ENCODE data around the gene SH3RF3.

The SH3RF3 gene

DNA sequence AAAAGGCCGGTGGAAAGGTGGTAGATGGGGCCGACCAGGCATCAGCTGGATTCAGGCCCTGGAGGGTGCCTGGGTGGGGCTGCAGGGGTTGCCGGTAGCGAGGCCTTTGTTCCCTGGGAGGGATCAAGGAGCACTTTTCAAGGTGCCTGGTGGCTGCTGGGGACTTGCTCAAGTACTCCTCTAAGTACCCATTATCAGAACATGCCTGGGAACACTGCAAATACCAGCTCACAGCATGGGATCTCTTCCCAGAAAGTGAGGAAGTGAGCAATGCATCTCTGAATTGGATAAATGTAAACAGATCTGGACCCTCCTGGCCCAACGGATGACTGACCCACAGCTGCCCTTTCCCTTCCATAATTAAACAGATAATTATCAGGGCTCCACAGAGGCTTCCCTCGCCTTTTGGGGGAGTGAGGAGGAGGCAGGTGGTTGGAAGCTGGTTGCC is 210.5 kb downstream of the SH3RF3 start:
- 80 to 98% methylated on average over 2 to 4 of the region's 6 CpGs for WGBS, 2 experiments (ENCODE audit: insufficient coverage in 2 of 2)
- Histone ChIP-seq H3K4me1 (ENCODE audit: control insufficient read depth, insufficient read depth, low read length, poor library complexity, severe bottlenecking) (peaks cover 11% of the 10 kb centered on the region), H3K9me3 (ENCODE audit: control insufficient read depth, low read length) (no peaks in the 10 kb centered on the region), H3K4me3 (ENCODE audit: extremely low read depth, insufficient read depth, low read length, poor library complexity, severe bottlenecking) (no peak overlapping the region), H3K27ac (ENCODE audit: low read depth, low read length, severe bottlenecking) (no peak overlapping the region), H3K36me3 (ENCODE audit: control insufficient read depth, insufficient read depth, low read length) (no peaks in the 10 kb centered on the region)

DNA sequence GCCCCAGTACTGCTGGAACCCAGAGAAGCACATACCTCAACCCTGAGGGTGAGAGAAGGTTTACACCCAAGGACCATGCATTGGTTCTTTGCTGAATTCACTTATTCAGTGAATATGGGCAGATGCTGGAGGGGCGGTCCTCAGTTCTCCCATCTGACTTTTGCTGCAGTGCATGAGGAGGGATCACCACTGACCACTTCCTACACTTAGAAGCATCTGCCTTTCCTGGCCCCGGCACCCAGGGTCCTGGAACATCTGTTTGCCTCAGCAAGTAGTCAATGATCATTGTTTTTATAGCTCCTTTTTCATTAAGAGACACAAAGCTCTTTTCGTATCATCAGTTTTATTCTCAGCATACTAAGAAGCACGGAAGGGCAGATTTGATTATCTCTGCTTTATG is 211.4 kb downstream of the SH3RF3 start:
- H3K27ac ChIP-seq (ENCODE audit: low read depth, low read length, severe bottlenecking): no peak overlapping the region
- H3K36me3 ChIP-seq (ENCODE audit: control insufficient read depth, insufficient read depth, low read length): no peaks in the 10 kb centered on the region
- H3K9me3 ChIP-seq (ENCODE audit: control insufficient read depth, low read length): no peaks in the 10 kb centered on the region
- H3K4me3 ChIP-seq (ENCODE audit: extremely low read depth, insufficient read depth, low read length, poor library complexity, severe bottlenecking): no peak overlapping the region
- WGBS, 2 experiments (ENCODE audit: insufficient coverage in 2 of 2): 90 to 100% methylated on average over 3 to 4 of the region's 4 CpGs
- peaks cover 9% of the 10 kb centered on the region for H3K4me1 ChIP-seq (ENCODE audit: control insufficient read depth, insufficient read depth, low read length, poor library complexity, severe bottlenecking)

GRCh38 chr2:109341355-109342255 is 212.6 kb downstream of the SH3RF3 start:
- Histone ChIP-seq H3K4me3 (ENCODE audit: extremely low read depth, insufficient read depth, low read length, poor library complexity, severe bottlenecking) (no peak overlapping the region), H3K9me3 (ENCODE audit: control insufficient read depth, low read length) (no peaks in the 10 kb centered on the region), H3K36me3 (ENCODE audit: control insufficient read depth, insufficient read depth, low read length) (no peaks in the 10 kb centered on the region), H3K4me1 (ENCODE audit: control insufficient read depth, insufficient read depth, low read length, poor library complexity, severe bottlenecking) (no peaks in the 10 kb centered on the region), H3K27ac (ENCODE audit: low read depth, low read length, severe bottlenecking) (no peak overlapping the region)
- 96% methylated on average over 6 to 7 of the region's 7 CpGs for WGBS, 2 experiments (ENCODE audit: insufficient coverage in 2 of 2)

DNA sequence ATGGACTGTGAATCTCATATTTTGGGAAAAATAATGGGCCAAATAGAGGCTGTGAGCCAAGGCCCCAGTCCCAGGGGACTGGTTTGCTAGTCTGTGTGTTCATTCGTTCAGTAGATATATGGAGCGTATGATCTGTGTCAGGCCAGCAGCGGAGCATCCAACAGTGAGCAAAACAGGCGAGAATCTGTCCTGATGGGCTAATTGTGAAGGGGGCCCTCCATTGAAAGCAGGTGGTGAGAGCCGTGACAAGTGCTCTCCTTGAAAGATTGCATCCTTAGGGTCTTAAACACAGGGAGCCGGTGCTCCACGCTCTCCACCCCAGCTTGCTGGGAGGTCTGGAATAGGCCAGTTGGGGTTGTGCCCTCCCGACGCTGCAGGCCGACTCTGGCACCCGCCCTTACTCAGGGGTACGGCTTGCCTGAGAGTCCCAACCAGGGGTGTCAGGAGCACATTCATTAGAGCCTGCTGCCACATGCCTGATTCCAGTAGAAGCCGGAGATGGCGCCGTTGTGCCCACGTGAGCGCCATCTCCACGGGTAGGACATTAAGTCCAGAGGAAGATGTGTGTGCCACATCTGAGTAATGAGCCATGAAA is 213.3 kb downstream of the SH3RF3 start:
- 94 to 96% methylated on average over 16 to 17 of the region's 18 CpGs for WGBS, 2 experiments (ENCODE audit: insufficient coverage in 2 of 2)
- no peak overlapping the region for H3K4me3 ChIP-seq (ENCODE audit: extremely low read depth, insufficient read depth, low read length, poor library complexity, severe bottlenecking)
- H3K4me1 ChIP-seq (ENCODE audit: control insufficient read depth, insufficient read depth, low read length, poor library complexity, severe bottlenecking): no peaks in the 10 kb centered on the region
- H3K27ac ChIP-seq (ENCODE audit: low read depth, low read length, severe bottlenecking): no peak overlapping the region
- H3K9me3 ChIP-seq (ENCODE audit: control insufficient read depth, low read length): no peaks in the 10 kb centered on the region
- H3K36me3 ChIP-seq (ENCODE audit: control insufficient read depth, insufficient read depth, low read length): no peaks in the 10 kb centered on the region

DNA sequence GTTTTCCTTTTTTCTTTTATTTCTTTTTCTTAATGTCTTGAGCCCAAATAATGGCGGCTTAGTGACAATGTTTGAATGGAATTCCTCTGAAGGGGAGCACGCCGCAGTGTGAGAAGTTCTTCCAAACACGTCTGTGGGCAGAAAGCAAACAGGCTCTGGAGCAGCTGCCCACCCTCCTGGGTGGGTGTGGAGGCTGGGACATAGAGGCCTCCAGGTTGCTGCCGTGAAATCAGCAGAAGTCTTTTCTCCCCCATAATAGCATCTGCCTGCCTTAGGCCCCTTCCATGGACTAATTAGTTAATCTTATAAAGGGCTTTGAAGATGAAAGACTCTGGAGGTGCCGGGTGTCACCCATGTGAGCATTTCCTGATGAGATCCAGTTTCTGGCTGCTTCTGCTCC is 213.9 kb downstream of the SH3RF3 start:
- H3K9me3 ChIP-seq (ENCODE audit: control insufficient read depth, low read length): no peaks in the 10 kb centered on the region
- H3K4me3 ChIP-seq (ENCODE audit: extremely low read depth, insufficient read depth, low read length, poor library complexity, severe bottlenecking): no peak overlapping the region
- H3K4me1 ChIP-seq (ENCODE audit: control insufficient read depth, insufficient read depth, low read length, poor library complexity, severe bottlenecking): no peaks in the 10 kb centered on the region
- H3K27ac ChIP-seq (ENCODE audit: low read depth, low read length, severe bottlenecking): no peak overlapping the region
- 89 to 90% methylated on average over 4 to 5 of the region's 6 CpGs for whole genome bisulfite sequencing, 2 experiments (ENCODE audit: insufficient coverage in 2 of 2)
- H3K36me3 ChIP-seq (ENCODE audit: control insufficient read depth, insufficient read depth, low read length): no peaks in the 10 kb centered on the region

DNA sequence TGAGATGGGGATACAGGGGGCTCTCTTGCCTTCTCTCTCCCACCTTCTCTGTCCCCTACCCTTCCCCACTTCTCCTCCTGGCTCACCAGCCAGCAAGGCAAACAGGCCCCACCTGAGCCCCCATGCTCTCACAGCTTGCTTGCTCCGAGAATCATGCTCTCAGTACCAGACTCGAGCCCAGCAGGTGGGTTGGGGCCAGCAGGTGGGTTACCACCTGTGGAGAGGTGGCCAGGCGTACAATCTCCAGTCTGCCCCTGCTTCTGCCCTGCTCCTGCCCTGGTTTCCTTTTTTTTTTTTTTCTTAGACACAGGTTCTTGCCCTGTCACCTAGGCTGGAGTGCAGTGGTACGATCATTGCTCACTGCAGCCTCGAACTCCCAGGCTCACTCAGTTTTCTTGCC is 214.5 kb downstream of the SH3RF3 start:
- Histone ChIP-seq H3K4me3 (ENCODE audit: extremely low read depth, insufficient read depth, low read length, poor library complexity, severe bottlenecking) (no peak overlapping the region), H3K36me3 (ENCODE audit: control insufficient read depth, insufficient read depth, low read length) (no peaks in the 10 kb centered on the region), H3K4me1 (ENCODE audit: control insufficient read depth, insufficient read depth, low read length, poor library complexity, severe bottlenecking) (no peaks in the 10 kb centered on the region), H3K9me3 (ENCODE audit: control insufficient read depth, low read length) (no peaks in the 10 kb centered on the region), H3K27ac (ENCODE audit: low read depth, low read length, severe bottlenecking) (no peak overlapping the region)
- WGBS, 2 experiments (ENCODE audit: insufficient coverage in 2 of 2): 65 to 97% methylated on average over 2 to 5 of the region's 5 CpGs

GRCh38 chr2:109344270-109344805 is 215.3 kb downstream of the SH3RF3 start:
- Histone ChIP-seq H3K9me3 (ENCODE audit: control insufficient read depth, low read length) (no peaks in the 10 kb centered on the region), H3K36me3 (ENCODE audit: control insufficient read depth, insufficient read depth, low read length) (no peaks in the 10 kb centered on the region), H3K4me3 (ENCODE audit: extremely low read depth, insufficient read depth, low read length, poor library complexity, severe bottlenecking) (no peak overlapping the region), H3K4me1 (ENCODE audit: control insufficient read depth, insufficient read depth, low read length, poor library complexity, severe bottlenecking) (peaks cover 2% of the 10 kb centered on the region), H3K27ac (ENCODE audit: low read depth, low read length, severe bottlenecking) (no peak overlapping the region)
- 92 to 95% methylated on average over 9 of the region's 9 CpGs for WGBS, 2 experiments (ENCODE audit: insufficient coverage in 2 of 2)

GRCh38 chr2:109345091-109345490 is 216.1 kb downstream of the SH3RF3 start:
- Histone ChIP-seq H3K36me3 (ENCODE audit: control insufficient read depth, insufficient read depth, low read length) (no peaks in the 10 kb centered on the region), H3K9me3 (ENCODE audit: control insufficient read depth, low read length) (no peaks in the 10 kb centered on the region), H3K27ac (ENCODE audit: low read depth, low read length, severe bottlenecking) (no peak overlapping the region), H3K4me3 (ENCODE audit: extremely low read depth, insufficient read depth, low read length, poor library complexity, severe bottlenecking) (no peak overlapping the region), H3K4me1 (ENCODE audit: control insufficient read depth, insufficient read depth, low read length, poor library complexity, severe bottlenecking) (peaks cover 4% of the 10 kb centered on the region)
- 92 to 94% methylated on average over 7 to 10 of the region's 10 CpGs for WGBS, 2 experiments (ENCODE audit: insufficient coverage in 2 of 2)

DNA sequence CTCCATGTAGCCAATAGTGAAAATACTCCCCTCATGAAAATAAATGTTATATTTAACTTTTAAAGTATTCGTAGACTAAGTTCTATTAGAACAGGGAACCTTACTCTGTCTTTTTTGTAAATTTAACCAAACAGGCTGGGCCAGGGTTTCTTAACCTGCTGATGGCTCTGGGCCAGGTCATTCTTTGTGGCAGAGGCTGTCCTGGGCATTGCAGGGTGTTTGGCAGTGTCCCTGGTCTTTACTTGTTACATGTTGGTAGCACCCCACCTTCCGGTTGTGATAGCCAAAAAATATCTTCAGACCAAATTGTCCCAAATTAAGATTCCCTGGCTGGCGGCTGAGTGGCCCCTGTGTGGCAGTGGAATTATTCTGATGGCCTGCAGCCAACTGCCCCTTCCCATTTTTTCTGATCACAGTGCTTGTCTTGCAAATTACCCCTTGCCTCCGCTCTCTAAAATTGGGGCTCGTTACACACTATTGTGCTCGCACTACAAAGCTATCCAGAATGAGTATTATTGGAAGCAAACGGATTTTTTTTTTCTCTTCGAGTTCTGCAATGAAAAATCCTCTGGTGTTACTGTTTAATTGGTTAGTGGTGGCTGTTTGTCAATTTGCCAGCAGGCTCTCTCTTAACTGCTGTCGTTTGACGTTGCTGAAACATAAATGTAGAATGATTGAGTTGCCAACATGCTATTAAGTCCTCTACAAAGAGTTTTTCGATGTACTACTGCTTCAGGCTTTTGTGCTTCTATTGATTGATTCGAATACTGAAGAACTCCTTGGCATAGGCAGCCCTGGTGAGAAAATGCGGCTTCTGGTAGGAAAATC is 216.9 kb downstream of the SH3RF3 start:
- H3K4me3 ChIP-seq (ENCODE audit: extremely low read depth, insufficient read depth, low read length, poor library complexity, severe bottlenecking): no peak overlapping the region

DNA sequence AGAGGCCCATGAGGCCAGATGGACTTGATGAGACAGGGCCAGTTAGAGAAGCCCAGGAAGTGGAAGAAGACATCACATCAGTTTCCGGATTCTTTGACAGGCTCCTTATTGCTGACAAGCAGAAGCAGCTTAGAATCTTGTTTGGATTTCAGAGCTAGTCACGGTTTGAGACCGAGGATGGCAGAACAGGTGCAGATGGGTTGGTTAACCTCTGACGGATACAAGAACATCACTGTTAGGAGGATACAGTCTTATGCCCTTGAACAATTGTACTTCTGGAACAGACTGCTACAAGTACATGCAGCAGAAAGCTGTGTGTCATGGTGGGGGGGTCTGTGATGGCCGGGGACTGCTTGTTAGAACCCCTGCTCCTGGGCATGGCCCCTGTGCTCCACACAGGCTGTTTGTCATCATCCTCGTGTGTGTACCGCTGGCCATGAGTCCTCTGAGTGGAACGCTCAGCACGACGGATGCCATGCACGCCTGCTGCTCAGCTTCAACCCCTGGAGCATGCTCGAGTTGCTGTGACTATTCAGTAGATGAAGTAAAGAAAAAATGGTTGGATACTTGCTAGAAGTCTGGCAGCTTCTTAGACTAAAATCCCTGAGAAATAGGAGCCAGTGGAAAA is 217.7 kb downstream of the SH3RF3 start:
- Histone ChIP-seq H3K27ac (ENCODE audit: low read depth, low read length, severe bottlenecking) (no peak overlapping the region), H3K36me3 (ENCODE audit: control insufficient read depth, insufficient read depth, low read length) (no peaks in the 10 kb centered on the region), H3K9me3 (ENCODE audit: control insufficient read depth, low read length) (no peaks in the 10 kb centered on the region), H3K4me1 (ENCODE audit: control insufficient read depth, insufficient read depth, low read length, poor library complexity, severe bottlenecking) (peaks cover 4% of the 10 kb centered on the region), H3K4me3 (ENCODE audit: extremely low read depth, insufficient read depth, low read length, poor library complexity, severe bottlenecking) (no peak overlapping the region)
- WGBS, 2 experiments (ENCODE audit: insufficient coverage in 2 of 2): 88 to 93% methylated on average over 11 to 12 of the region's 12 CpGs

More for the DNA sequence above, 216.9 kb downstream of the SH3RF3 start:
- Histone ChIP-seq H3K27ac (ENCODE audit: low read depth, low read length, severe bottlenecking) (no peak overlapping the region), H3K36me3 (ENCODE audit: control insufficient read depth, insufficient read depth, low read length) (no peaks in the 10 kb centered on the region), H3K4me1 (ENCODE audit: control insufficient read depth, insufficient read depth, low read length, poor library complexity, severe bottlenecking) (peaks cover 4% of the 10 kb centered on the region), H3K9me3 (ENCODE audit: control insufficient read depth, low read length) (no peaks in the 10 kb centered on the region)
- 92 to 94% methylated on average over 7 to 9 of the region's 13 CpGs for WGBS, 2 experiments (ENCODE audit: insufficient coverage in 2 of 2)
